Activated naive CD8-positive, alpha-beta T cell treated with anti-CD3 and anti-CD28 coated beads, Interleukin-2, amount 50 U/mL, for 24 hours (primary cell): ENCODE data around the gene PLA1A.
"Not testable (repeated sequence)": the region's sequence is repeated elsewhere in the genome, so short reads cannot be mapped to it uniquely, and the experiment has no call there.

Experiments used
- ATAC-seq: fragments of 150-1000 bp; cut with Tn5 transposase; one replicate; pipeline ENCODE4 v1.10.0; 2021
- DNase-seq: peaks from one replicate; pipeline ENCODE4 v3.0.0; 2021
- H3K27ac Mint-ChIP-seq: one replicate; pipeline ENCODE4 v1.8.0; 2021; ENCODE audit warnings: mild to moderate bottlenecking, mixed read lengths
- H3K27me3 Mint-ChIP-seq: one replicate; pipeline ENCODE4 v1.8.0; 2021; ENCODE audit warnings: mixed read lengths
- H3K36me3 Mint-ChIP-seq: one replicate; pipeline ENCODE4 v1.8.0; 2021; ENCODE audit warnings: low read depth, mixed read lengths
- H3K4me1 Mint-ChIP-seq: one replicate; pipeline ENCODE4 v1.8.0; 2021; ENCODE audit warnings: mixed read lengths
- H3K4me3 Mint-ChIP-seq: one replicate; pipeline ENCODE4 v1.8.0; 2021; ENCODE audit warnings: mild to moderate bottlenecking, moderate library complexity, mixed read lengths
- H3K9me3 Mint-ChIP-seq: one replicate; pipeline ENCODE4 v1.8.0; 2021; ENCODE audit warnings: mixed read lengths

The PLA1A gene

DNA sequence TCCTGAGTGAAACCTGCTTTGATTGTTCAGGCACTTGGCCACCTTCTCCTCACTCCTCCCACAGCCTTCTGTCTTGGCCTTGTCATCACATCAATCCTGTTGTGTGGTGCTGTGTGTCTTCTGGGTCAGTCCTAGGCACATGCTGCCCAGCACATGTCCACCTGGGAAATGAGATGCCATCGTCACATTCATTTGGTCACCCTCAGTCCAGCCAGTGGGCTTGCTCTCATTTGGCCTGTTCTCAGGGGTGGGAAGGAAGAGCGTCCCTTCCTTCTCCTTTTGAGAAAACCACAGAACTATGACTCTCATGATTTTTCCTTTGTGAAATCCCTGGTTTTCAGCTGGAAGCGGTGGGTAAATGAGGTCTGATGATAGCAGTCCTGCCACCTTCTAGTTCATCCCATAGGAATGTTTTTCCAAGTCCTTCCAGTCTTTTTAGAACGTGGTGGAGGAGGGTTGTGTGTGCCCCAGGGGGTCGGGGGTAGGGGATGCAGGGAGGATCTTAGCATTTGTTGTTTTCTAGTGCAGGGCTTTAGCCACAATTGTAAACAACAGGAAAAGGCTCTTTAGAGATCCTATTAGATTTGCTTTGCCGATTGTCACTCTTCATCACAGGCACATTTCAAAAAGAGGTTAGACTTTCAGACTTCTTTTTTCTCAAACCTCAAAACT, 8.4 kb upstream of the PLA1A start:
- H3K27ac Mint-ChIP-seq: no peak overlapping the region
- no peak for DNase-seq
- peaks cover 39% of the 10 kb centered on the region for H3K4me1 Mint-ChIP-seq
- no peak for ATAC-seq
- H3K36me3 Mint-ChIP-seq: peaks cover 5% of the 10 kb centered on the region
- H3K4me3 Mint-ChIP-seq: no peak overlapping the region
- H3K27me3 Mint-ChIP-seq: peaks cover 2% of the 10 kb centered on the region
- H3K9me3 Mint-ChIP-seq: peaks cover 5% of the 10 kb centered on the region

GRCh38 chr3:119590706-119591105, 7.0 kb upstream of the PLA1A start:
- ATAC-seq (no peak), DNase-seq (no peak)
- Mint-ChIP-seq H3K36me3 (peaks cover 5% of the 10 kb centered on the region), H3K27ac (no peak overlapping the region), H3K4me3 (no peak overlapping the region), H3K9me3 (peaks cover 5% of the 10 kb centered on the region), H3K4me1 (peaks cover 39% of the 10 kb centered on the region), H3K27me3 (peaks cover 2% of the 10 kb centered on the region)

GRCh38 chr3:119592861-119593260, 4.8 kb upstream of the PLA1A start:
- peaks cover 33% of the 10 kb centered on the region for H3K4me1 Mint-ChIP-seq
- H3K36me3 Mint-ChIP-seq: peaks cover 5% of the 10 kb centered on the region
- H3K4me3 Mint-ChIP-seq: no peak overlapping the region
- H3K9me3 Mint-ChIP-seq: peaks cover 5% of the 10 kb centered on the region
- peaks cover 2% of the 10 kb centered on the region for H3K27me3 Mint-ChIP-seq
- DNase-seq: no peak
- ATAC-seq: no peak
- H3K27ac Mint-ChIP-seq: no peak overlapping the region

- no peak for ATAC-seq
- no peak for DNase-seq
- peaks cover 5% of the 10 kb centered on the region for H3K9me3 Mint-ChIP-seq
- H3K36me3 Mint-ChIP-seq: peaks cover 5% of the 10 kb centered on the region
- no peak overlapping the region for H3K27ac Mint-ChIP-seq
- peaks cover 2% of the 10 kb centered on the region for H3K27me3 Mint-ChIP-seq
- peaks cover 31% of the 10 kb centered on the region for H3K4me1 Mint-ChIP-seq
- H3K4me3 Mint-ChIP-seq: no peak overlapping the region
Measured at GRCh38 chr3:119594066-119594465, 3.6 kb upstream of the PLA1A start.

DNA sequence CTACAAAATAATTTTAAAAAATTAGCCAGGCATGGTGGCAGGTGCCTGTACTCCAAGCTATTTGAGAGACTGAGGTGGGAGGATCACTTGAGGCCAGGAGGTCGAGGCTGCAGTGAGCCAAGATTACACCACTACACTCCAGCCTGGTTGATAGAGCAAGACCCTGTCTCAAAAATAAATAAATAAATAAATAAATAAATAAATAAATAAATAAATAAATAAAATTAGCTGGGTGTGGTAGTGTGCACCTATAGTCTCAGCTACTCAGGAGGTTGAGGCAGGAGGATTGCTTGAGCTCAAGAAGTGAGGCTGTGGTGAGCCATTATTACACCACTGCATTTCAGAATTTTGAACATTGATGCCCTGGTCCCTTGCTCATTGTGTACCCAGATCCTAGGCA, 2.8 kb upstream of the PLA1A start:
- not testable (repeated sequence) for H3K4me3 Mint-ChIP-seq, DNase-seq, H3K9me3 Mint-ChIP-seq, H3K27me3 Mint-ChIP-seq, H3K27ac Mint-ChIP-seq, H3K36me3 Mint-ChIP-seq, ATAC-seq
- H3K4me1 Mint-ChIP-seq: peaks cover 31% of the 10 kb centered on the region

- DNase-seq (no peak), ATAC-seq (no peak)
- Mint-ChIP-seq H3K36me3 (no peaks in the 10 kb centered on the region), H3K27ac (no peak overlapping the region), H3K4me3 (no peak overlapping the region), H3K4me1 (peaks cover 33% of the 10 kb centered on the region), H3K27me3 (peaks cover 2% of the 10 kb centered on the region), H3K9me3 (no peaks in the 10 kb centered on the region)
Measured at GRCh38 chr3:119595639-119596334, 1.9 kb upstream of the PLA1A start.

DNA sequence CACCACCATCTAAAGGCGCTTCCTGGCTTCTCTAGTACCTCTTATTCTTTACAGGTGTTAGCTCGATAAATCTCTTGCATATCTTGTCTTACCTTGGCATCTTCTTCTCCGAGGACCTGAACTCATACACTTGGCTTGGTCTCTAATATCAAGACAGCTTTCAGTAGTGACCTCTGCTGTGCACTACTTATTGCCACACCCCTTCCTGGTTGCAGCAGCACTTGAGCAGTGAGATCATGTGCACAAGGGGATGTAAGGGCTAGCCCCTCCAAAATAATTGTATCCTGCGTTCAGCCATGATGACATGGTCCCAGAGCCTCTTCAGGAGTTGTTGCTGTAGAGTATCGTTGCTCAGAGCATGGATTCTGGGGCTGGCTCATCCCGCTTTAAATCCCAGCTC, 1.3 kb upstream of the PLA1A start:
- DNase-seq (no peak), ATAC-seq (no peak)
- no peaks in the 10 kb centered on the region for H3K36me3 Mint-ChIP-seq
- H3K9me3 Mint-ChIP-seq: no peaks in the 10 kb centered on the region
- H3K4me1 Mint-ChIP-seq: peaks cover 39% of the 10 kb centered on the region
- no peak overlapping the region for H3K4me3 Mint-ChIP-seq
- no peak overlapping the region for H3K27ac Mint-ChIP-seq
- H3K27me3 Mint-ChIP-seq: peaks cover 2% of the 10 kb centered on the region

DNA sequence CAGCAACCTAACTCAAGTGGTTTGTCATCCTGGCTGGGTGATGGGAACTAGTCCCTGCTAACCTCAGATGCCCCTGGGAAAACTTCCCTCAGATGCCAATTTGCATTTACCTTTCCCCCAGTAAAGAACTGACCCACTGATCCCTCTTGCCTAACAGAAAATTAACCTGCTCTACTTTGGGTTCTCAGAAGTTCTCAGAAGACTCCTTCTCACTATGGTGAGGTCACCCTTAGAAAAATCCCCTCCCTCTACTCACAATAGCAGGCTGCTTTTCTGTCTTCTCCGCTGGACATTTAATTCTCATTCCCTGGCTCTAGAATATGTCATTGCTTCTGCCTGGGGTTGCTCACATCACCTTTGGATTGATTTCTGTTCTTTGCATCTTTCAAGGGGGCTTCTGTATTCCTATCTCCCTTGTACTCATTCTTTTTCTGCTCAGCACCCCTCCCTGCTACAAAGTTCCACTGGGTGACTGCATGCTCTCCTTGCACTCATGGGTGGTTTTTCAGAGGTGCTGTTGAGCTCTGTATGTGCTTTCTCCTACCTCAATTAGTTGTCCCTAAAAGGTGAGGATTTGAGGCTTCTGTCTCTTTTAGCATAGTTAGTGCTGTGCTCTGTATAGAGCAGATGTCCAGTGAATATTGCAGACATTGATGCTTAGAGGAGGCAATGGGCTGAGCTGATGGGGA, 869 bp downstream of the PLA1A start:
- Mint-ChIP-seq H3K9me3 (no peaks in the 10 kb centered on the region), H3K27me3 (no peaks in the 10 kb centered on the region), H3K4me3 (no peak overlapping the region), H3K4me1 (peaks cover 43% of the 10 kb centered on the region), H3K36me3 (no peaks in the 10 kb centered on the region), H3K27ac (peak overlapping the region; percentile 63)
- DNase-seq: no peak
- ATAC-seq: peak; percentile 26

DNA sequence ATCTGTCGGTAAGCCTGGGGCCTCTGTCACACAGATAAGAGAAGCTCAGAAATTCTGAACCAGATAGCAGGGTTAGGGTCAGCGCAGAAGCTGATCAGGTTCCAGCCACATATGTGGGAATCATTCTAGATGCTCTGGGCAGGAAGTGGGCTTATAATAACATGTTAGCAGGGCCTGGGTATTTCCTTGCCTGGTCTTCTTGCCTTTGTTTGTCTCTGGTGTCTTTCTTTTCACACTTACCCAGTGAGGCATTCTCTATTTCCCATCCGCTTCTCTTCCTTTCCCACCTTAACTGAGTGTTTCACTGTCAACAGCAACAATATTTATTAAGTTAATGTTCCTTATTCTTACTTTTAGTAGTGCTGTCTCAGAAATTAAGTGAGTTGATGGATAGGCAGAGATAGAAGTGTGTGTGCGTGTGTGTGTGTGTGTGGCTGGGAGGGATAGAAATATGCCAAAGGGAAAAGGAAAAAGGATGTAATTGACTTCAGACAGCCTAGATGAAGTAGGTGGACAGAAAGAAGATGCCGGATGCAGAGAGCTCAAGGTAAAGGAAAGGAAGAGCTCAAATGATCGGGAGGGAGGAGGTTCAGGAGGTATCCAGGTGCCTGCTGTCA, 2.0 kb downstream of the PLA1A start:
- Mint-ChIP-seq H3K27me3 (no peaks in the 10 kb centered on the region), H3K4me1 (peaks cover 46% of the 10 kb centered on the region), H3K27ac (peak overlapping the region; percentile 63), H3K9me3 (no peaks in the 10 kb centered on the region), H3K4me3 (no peak overlapping the region), H3K36me3 (no peaks in the 10 kb centered on the region)
- DNase-seq (no peak), ATAC-seq (no peak)

GRCh38 chr3:119600732-119601131, 3.0 kb downstream of the PLA1A start:
- Mint-ChIP-seq H3K27me3 (no peaks in the 10 kb centered on the region), H3K4me3 (no peak overlapping the region), H3K9me3 (no peaks in the 10 kb centered on the region), H3K36me3 (no peaks in the 10 kb centered on the region), H3K4me1 (peaks cover 51% of the 10 kb centered on the region), H3K27ac (peak overlapping the region; percentile 41)
- DNase-seq (peak; percentile 36), ATAC-seq (peak; percentile 69)

- peaks cover 51% of the 10 kb centered on the region for H3K4me1 Mint-ChIP-seq
- H3K36me3 Mint-ChIP-seq: no peaks in the 10 kb centered on the region
- peak; percentile 11 for DNase-seq
- H3K27me3 Mint-ChIP-seq: no peaks in the 10 kb centered on the region
- no peaks in the 10 kb centered on the region for H3K9me3 Mint-ChIP-seq
- peak overlapping the region; percentile 41 for H3K27ac Mint-ChIP-seq
- peak; percentile 81 for ATAC-seq
- no peak overlapping the region for H3K4me3 Mint-ChIP-seq
Measured at GRCh38 chr3:119601154-119601553, 3.5 kb downstream of the PLA1A start.

GRCh38 chr3:119602676-119603075, 5.0 kb downstream of the PLA1A start:
- no peak for DNase-seq
- ATAC-seq: no peak
- Mint-ChIP-seq H3K4me1 (peaks cover 46% of the 10 kb centered on the region), H3K27me3 (peaks cover 1% of the 10 kb centered on the region), H3K27ac (no peak overlapping the region), H3K9me3 (no peaks in the 10 kb centered on the region), H3K4me3 (no peak overlapping the region), H3K36me3 (no peaks in the 10 kb centered on the region)

DNA sequence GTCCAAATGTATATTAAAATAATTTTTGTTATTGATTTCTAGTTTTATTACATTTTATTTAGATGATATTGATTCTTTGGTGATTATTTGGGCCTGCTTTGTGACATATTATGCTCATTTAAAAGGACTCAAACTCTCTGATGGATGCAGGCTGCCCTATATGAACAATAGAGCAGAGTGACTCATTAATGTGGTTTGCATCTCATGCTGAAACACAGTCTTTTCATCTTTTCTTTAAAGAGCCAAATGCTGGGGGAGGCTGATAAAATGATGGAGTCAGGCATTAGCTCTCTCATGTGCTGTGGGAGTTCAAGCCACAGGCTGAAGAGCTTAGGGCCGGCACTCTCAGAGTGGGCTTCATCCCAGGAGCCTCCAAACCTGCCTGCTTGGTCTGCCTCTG, 7.2 kb downstream of the PLA1A start:
- no peak overlapping the region for H3K27ac Mint-ChIP-seq
- ATAC-seq: peak; percentile 74

GRCh38 chr3:119608405-119609000, 10.8 kb downstream of the PLA1A start:
- Mint-ChIP-seq H3K27ac (no peak overlapping the region), H3K9me3 (no peaks in the 10 kb centered on the region), H3K27me3 (peaks cover 27% of the 10 kb centered on the region), H3K36me3 (no peaks in the 10 kb centered on the region), H3K4me3 (no peak overlapping the region), H3K4me1 (peaks cover 8% of the 10 kb centered on the region)
- ATAC-seq: no peak
- no peak for DNase-seq

More for the DNA sequence above, 7.2 kb downstream of the PLA1A start:
- Mint-ChIP-seq H3K9me3 (no peaks in the 10 kb centered on the region), H3K27me3 (peaks cover 11% of the 10 kb centered on the region), H3K4me3 (no peak overlapping the region), H3K36me3 (no peaks in the 10 kb centered on the region), H3K4me1 (peaks cover 26% of the 10 kb centered on the region)
- DNase-seq: no peak
